ENCODE results near the gene DGKB.

Gene DGKB

DNA sequence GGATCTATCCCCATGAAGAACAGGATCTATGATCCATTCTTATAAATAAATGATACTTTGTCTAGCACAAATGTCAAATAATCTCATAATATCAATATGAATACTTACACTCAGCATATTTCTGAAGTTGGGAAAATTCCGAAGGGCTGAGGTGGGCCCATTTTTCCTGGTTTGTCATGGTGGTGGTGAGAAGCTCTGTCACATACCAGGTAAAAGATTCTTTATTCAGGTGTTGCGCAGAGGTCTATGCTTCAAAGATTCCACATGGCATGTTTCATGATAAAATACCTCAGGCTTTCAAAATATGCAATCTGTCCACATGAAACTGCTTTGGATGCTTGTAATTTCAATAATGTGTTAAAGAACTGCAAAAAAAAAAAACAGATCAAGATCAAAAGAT, 61.5 kb downstream of the DGKB start:
- no peak for DNase-seq (ENCODE audit: low spot score)
- TF ChIP-seq, protein P1, sequence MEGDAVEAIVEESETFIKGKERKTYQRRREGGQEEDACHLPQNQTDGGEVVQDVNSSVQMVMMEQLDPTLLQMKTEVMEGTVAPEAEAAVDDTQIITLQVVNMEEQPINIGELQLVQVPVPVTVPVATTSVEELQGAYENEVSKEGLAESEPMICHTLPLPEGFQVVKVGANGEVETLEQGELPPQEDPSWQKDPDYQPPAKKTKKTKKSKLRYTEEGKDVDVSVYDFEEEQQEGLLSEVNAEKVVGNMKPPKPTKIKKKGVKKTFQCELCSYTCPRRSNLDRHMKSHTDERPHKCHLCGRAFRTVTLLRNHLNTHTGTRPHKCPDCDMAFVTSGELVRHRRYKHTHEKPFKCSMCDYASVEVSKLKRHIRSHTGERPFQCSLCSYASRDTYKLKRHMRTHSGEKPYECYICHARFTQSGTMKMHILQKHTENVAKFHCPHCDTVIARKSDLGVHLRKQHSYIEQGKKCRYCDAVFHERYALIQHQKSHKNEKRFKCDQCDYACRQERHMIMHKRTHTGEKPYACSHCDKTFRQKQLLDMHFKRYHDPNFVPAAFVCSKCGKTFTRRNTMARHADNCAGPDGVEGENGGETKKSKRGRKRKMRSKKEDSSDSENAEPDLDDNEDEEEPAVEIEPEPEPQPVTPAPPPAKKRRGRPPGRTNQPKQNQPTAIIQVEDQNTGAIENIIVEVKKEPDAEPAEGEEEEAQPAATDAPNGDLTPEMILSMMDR (IDR thresholded peaks at IDR 0.05; ENCODE audit: extremely low read depth, missing control alignments): no peak

DNA sequence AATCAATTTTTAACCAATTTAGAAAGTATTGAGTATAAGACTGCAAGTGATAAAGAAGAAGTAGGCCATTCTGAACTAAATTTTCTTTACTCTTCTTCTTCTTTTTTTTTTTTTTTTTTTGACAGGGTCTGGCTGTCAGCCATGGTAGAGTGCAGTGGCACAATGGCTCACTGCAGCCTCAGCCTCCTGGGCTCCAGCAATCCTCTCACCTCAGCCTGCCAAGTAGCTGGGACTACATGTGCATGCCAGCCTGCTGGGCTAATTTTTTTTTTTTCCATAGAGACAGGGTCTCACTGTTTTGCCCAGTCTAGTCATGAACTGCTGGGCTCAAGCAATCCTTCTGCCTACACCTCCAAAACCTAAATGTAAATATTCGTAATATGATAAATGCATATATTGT, 63.2 kb downstream of the DGKB start:
- TF ChIP-seq, protein P1 (IDR thresholded peaks at IDR 0.05; ENCODE audit: extremely low read depth, missing control alignments): no peak
- DNase-seq (ENCODE audit: low spot score): no peak

- no peak for DNase-seq (ENCODE audit: low spot score)
- TF ChIP-seq, protein P1 (IDR thresholded peaks at IDR 0.05; ENCODE audit: extremely low read depth, missing control alignments): no peak
Observed at GRCh38 chr7:14837216-14837615, 65.3 kb downstream of the DGKB start.

DNA sequence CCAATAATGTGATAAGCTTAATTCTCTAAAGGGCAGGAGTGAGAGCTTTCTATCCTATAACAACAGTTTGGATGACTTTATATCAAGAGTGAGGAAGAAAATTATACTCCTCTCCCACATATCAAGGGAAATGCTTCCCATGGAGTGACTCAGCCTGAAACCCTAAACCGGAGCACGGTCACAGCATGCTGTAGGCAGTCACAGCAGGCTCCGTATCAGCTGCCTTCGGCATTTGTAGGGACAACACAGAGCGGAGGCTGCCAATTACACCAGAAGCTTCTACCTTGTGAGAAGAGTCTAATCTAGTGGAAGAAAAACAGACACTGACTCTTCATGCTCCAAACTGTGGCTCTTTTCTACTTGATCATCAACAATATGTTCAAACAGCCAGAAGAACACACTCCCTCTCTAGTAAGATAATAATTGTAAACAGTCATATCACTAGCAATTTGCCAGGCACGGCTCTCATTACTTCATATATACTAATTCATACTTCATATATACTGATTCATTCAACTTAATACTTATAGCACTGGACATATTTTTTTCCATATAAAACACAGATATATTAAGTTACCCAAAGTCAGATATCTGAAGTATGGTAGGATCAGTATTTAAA, 65.9 kb downstream of the DGKB start:
- no peak for DNase-seq (ENCODE audit: low spot score)
- TF ChIP-seq, protein P1 (IDR thresholded peaks at IDR 0.05; ENCODE audit: extremely low read depth, missing control alignments): no peak

DNA sequence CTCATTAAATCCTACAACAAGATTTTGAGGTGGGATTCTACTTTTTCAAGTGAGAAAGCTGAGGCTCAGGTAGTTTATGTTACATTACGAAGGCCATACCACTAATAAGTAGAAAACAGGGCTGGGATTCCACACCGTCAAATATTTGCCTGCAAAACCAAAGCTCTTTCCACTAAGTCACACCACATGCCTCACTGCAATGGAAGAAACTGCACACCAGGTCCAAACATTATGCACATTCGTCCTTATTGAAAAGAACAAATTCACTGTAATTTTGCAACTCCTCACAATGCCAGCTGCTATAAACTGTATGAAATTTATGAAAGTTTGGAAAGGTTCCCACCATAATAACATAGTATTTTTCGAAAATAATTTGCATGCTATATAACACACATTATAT, 66.5 kb downstream of the DGKB start:
- TF ChIP-seq, protein P1 (IDR thresholded peaks at IDR 0.05; ENCODE audit: extremely low read depth, missing control alignments): no peak

GRCh38 chr7:14835384-14835783, 67.2 kb downstream of the DGKB start:
- TF ChIP-seq, protein P1 (IDR thresholded peaks at IDR 0.05; ENCODE audit: extremely low read depth, missing control alignments): no peak
- no peak for DNase-seq (ENCODE audit: low spot score)

More for the DNA sequence above, 66.5 kb downstream of the DGKB start:
- no peak for DNase-seq (ENCODE audit: low spot score)

- TF ChIP-seq, protein P1 (IDR thresholded peaks at IDR 0.05; ENCODE audit: extremely low read depth, missing control alignments): no peak
- no peak for DNase-seq (ENCODE audit: low spot score)
Observed at GRCh38 chr7:14834883-14835282, 67.7 kb downstream of the DGKB start.

Measured in GM20000 (cell line).